Spleen (tissue), 11 donors: ENCODE measurements around the gene GJC2. TPM values are rescaled to one million over a fixed set of nuclear protein-coding genes. Genes with fewer than 3 reads are reported as not detected.
A peak's percentile ranks its signal among the peaks of the same experiment; 100 is the strongest.

Experiments used
- DNase-seq: peaks from one replicate; pipeline ENCODE4 v3.0.0-alpha.2; 2020
- H3K27ac ChIP-seq, 8 donors: fragments of 200-600 bp; sonication (generic) in 7 of 8; 1 replicate in 4 of 8; 2 replicates in 4 of 8; pipeline versions ENCODE4 v1.5.0 to v1.8.0; 2016 to 2021; ENCODE audit warnings: inconsistent platforms in 4 of 8, mild to moderate bottlenecking in 4 of 8, moderate library complexity in 1 of 8
- H3K27me3 ChIP-seq, 7 donors: fragments of 200-600 bp; sonication (generic) in 6 of 7; replicated peaks in 1 of 7; 1 replicate in 4 of 7; 2 replicates in 3 of 7; pipeline versions ENCODE4 v1.5.0 to v1.8.0; 2016 to 2021; ENCODE audit warnings: inconsistent platforms in 3 of 7, mild to moderate bottlenecking in 1 of 7
- H3K36me3 ChIP-seq, 6 donors: fragments of 200-600 bp; sonication (generic) in 5 of 6; 1 replicate in 4 of 6; 2 replicates in 2 of 6; pipeline versions ENCODE4 v1.5.0 to v1.8.0; 2016 to 2021; ENCODE audit warnings: inconsistent platforms in 2 of 6
- H3K4me1 ChIP-seq, 6 donors: fragments of 200-600 bp; sonication (generic) in 5 of 6; 1 replicate in 3 of 6; 2 replicates in 3 of 6; pipeline versions ENCODE4 v1.5.0 to v1.8.0; 2016 to 2021; ENCODE audit warnings: inconsistent platforms in 3 of 6
- H3K4me3 ChIP-seq, 8 donors: fragments of 200-600 bp; sonication (generic) in 7 of 8; 1 replicate in 4 of 8; 2 replicates in 4 of 8; pipeline versions ENCODE4 v1.5.0 to v1.8.0; 2016 to 2021; ENCODE audit warnings: inconsistent platforms in 4 of 8, mild to moderate bottlenecking in 4 of 8, moderate library complexity in 2 of 8
- H3K9me3 ChIP-seq, 8 donors: fragments of 200-600 bp; sonication (generic) in 7 of 8; 1 replicate in 4 of 8; 2 replicates in 4 of 8; pipeline versions ENCODE4 v1.5.0 to v1.8.0; 2016 to 2021; ENCODE audit warnings: inconsistent platforms in 4 of 8
- POLR2A ChIP-seq, 3 donors: fragments of 450-650 bp; IDR thresholded peaks; one replicate each; pipeline ENCODE4 v1.5.1; 2017; ENCODE audit warnings: antibody characterized with exemption in 3 of 3, mild to moderate bottlenecking in 1 of 3
- POLR2AphosphoS5 ChIP-seq, 3 donors: sonication (generic); formaldehyde crosslinking; IDR thresholded peaks; one replicate each; pipeline ENCODE4 v1.5.1; 2017; ENCODE audit warnings: antibody characterized with exemption in 3 of 3
- WGBS, 5 donors: extraction: QIAGEN DNeasy Blood & Tissue Kit in 3 of 5; methylation state at CpG; one replicate each; pipeline versions ENCODE4 v1.1.5 to v1.1.7; 2013 to 2018; 5-methylcytosine and 5-hydroxymethylcytosine counted together
- intact Hi-C: fragments of 100-400 bp; cut with DNase I; formaldehyde crosslinking; loops from one replicate; pipeline ENCODE4 v1.15.0; 2023; ENCODE audit warnings: low total_unique reads
- polyA plus RNA-seq, 3 donors: library from polyadenylated mRNA; stranded (reverse); fragments of 200-250 nt; gene quantifications; one replicate each; pipeline ENCODE4 v1.2.1, GENCODE V29; 2013
- total RNA-seq, 7 donors: library from RNA; depleted of rRNA in 3 of 7; stranded (reverse); fragments of >200 nt in 3 of 7; fragmentation: NEBNext Ultra II Directional in 4 of 7; extraction: Animal tissue kit (Norgen Biotek cat#: 25700) in 4 of 7; gene quantifications; one replicate each; pipeline versions ENCODE4 v1.1.0 to v1.2.1, GENCODE V29; 2016 to 2021
- TF ChIP-seq, protein P1 (sequence below), 11 experiments: fragments of 200-600 bp in 7 of 11; fragments of 450-650 bp in 4 of 11; sonication (generic) in 4 of 11; IDR thresholded peaks in 8 of 11; conservative IDR thresholded peaks in 3 of 11; 1 replicate in 7 of 11; 2 replicates in 4 of 11; pipeline versions ENCODE4 v1.4.0 to v1.8.0; 2016 to 2021; ENCODE audit warnings: antibody characterized with exemption in 11 of 11, inconsistent platforms in 4 of 11, mild to moderate bottlenecking in 1 of 11
- donor health status: healthy with polysubstance abuse.
- donor health status: DM: no; HTN: no; CAD: no; lungs with moderate emphysema.
- donor health status: DM: no; HTN: no; CAD: no.
- donor health status: Bipolar disorder and iron deficiency.
- donor health status: healthy.
- donor health status: DM: no; HTN: no; CAD: no.
- donor health status: DM: yes; HTN: yes; CAD: no.

Gene GJC2
- total and polyA plus RNA-seq, 10 donors: 0.35 to 3.5 (median 1.3) TPM

DNA sequence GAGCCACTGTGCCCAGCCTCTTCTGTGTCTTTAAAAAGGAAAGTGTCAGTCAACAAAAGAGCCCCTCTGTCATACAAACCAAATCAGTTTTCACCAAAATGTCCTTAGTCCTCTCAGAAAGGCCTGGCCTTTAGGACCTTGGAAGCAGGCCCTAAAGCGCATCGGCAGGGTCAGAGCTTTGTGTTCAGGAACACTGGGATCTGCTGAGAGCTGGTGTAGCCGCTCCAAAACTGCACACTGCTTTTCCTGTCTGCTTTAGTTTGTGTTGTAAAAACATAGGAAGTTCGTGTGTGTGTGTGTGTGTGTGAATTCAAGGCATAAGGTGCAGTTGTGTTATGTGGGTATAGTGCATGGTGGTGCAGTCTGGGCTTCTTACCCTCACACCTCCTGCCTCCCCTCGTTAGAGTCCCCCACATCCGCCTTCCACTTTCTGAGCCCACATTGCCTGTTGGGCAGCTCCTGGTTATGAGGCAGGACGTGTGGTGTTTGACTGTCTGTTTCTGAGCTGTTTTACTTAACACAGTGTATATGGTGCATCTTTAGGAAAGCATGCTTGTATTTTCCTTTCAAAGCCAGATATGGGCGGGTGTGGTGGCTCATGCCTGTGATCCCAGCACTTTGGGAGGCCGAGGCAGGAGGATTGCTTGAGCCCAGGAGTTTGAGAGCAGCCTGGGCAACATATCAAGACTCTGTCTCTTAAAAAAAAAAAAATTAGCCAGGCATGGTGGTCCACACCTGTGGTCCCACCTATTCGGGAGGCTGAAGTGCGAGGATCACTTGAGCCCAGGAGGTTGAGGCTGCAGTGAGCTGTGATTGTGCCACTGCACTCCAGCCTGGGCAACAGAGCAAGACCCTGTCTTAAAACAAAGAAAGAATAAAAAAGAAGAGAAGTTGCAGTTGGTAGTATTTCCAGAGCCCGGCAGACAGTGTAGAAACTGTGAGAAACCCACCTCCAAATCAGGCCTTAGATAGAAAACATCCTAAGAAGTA is 28.3 kb downstream of the GJC2 start:
- Histone ChIP-seq H3K27me3 (no peaks in the 10 kb centered on the region), H3K27ac (peak overlapping the region in 2 of 8 donors; percentile 43 to 56), H3K4me3 (no peak overlapping the region), H3K9me3 (peaks cover 0 to 4% (median 0%) of the 10 kb centered on the region in 8 donors), H3K4me1 (peaks cover 0 to 41% (median 7%) of the 10 kb centered on the region in 6 donors), H3K36me3 (peaks cover 5 to 26% (median 8%) of the 10 kb centered on the region in 6 donors)
- intact Hi-C loops: no loop called here
- DNase-seq: peak; percentile 51
- TF ChIP-seq POLR2A (IDR thresholded peaks at IDR 0.05) (no peak), POLR2AphosphoS5 (IDR thresholded peaks at IDR 0.05) (no peak)
- TF ChIP-seq, protein P1, sequence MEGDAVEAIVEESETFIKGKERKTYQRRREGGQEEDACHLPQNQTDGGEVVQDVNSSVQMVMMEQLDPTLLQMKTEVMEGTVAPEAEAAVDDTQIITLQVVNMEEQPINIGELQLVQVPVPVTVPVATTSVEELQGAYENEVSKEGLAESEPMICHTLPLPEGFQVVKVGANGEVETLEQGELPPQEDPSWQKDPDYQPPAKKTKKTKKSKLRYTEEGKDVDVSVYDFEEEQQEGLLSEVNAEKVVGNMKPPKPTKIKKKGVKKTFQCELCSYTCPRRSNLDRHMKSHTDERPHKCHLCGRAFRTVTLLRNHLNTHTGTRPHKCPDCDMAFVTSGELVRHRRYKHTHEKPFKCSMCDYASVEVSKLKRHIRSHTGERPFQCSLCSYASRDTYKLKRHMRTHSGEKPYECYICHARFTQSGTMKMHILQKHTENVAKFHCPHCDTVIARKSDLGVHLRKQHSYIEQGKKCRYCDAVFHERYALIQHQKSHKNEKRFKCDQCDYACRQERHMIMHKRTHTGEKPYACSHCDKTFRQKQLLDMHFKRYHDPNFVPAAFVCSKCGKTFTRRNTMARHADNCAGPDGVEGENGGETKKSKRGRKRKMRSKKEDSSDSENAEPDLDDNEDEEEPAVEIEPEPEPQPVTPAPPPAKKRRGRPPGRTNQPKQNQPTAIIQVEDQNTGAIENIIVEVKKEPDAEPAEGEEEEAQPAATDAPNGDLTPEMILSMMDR (IDR thresholded peaks at IDR 0.05 in 8 of 11, conservative IDR thresholded peaks at IDR 0.05 in 3 of 11): no peak
- WGBS, 5 donors: 74 to 81% (median 77%) methylated on average over 12 of the region's 12 CpGs

DNA sequence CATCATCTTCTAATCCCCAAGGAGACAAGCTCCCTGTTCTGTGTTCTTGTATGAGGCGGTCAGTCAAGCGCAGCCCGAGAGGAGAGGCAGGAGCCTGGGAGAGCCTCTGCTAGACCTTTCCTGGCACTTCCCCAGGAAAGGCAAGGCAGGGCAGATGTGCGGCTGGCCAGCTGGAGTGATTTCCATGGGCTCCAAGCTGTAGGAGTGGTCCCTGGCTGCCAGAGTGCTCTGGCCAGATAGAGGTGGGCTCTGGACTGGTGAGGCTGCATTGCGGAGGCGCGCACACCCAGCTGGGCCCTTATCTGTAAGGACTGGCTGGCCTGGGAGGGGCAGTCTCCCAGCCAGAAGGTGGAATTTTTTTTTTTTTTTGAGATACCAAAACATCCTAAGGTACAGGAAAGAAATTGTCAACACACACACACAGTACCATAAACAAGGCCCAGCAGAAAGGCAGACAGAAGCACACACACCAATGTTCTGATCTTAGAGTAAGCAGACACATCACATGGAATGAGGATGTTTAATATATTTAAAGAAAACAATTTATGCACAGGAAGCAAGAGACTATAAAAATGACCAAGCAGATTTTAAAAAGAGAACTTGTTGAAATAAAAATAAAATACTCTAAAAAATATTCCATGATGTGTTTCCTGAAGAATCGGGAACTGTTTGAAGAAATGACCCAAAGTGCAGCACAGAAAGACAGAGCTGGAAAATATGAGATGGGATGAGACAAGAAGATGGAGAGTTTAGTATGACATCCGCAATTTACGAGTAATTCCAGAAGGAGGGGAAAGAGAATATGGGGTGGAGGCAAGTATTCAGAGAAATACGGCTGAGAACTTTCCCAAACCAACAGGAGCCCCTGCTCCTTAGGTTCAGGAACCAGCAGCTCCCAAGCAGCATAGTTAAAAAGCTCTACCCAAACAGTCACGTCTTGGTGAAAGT is 29.3 kb downstream of the GJC2 start:
- Histone ChIP-seq H3K4me1 (peaks cover 0 to 41% (median 7%) of the 10 kb centered on the region in 6 donors), H3K27me3 (no peaks in the 10 kb centered on the region), H3K27ac (peak overlapping the region in 1 of 8 donors; percentile 56), H3K9me3 (peaks cover 0 to 4% (median 0%) of the 10 kb centered on the region in 8 donors), H3K4me3 (no peak overlapping the region), H3K36me3 (peaks cover 5 to 26% (median 8%) of the 10 kb centered on the region in 6 donors)
- intact Hi-C loops: no loop called here
- 59 to 73% (median 68%) methylated on average over 12 of the region's 12 CpGs for WGBS, 5 donors
- TF ChIP-seq POLR2AphosphoS5 (IDR thresholded peaks at IDR 0.05) (no peak), POLR2A (IDR thresholded peaks at IDR 0.05) (no peak)
- TF ChIP-seq, protein P1 (IDR thresholded peaks at IDR 0.05 in 8 of 11, conservative IDR thresholded peaks at IDR 0.05 in 3 of 11): no peak
- DNase-seq: peak; percentile 59

DNA sequence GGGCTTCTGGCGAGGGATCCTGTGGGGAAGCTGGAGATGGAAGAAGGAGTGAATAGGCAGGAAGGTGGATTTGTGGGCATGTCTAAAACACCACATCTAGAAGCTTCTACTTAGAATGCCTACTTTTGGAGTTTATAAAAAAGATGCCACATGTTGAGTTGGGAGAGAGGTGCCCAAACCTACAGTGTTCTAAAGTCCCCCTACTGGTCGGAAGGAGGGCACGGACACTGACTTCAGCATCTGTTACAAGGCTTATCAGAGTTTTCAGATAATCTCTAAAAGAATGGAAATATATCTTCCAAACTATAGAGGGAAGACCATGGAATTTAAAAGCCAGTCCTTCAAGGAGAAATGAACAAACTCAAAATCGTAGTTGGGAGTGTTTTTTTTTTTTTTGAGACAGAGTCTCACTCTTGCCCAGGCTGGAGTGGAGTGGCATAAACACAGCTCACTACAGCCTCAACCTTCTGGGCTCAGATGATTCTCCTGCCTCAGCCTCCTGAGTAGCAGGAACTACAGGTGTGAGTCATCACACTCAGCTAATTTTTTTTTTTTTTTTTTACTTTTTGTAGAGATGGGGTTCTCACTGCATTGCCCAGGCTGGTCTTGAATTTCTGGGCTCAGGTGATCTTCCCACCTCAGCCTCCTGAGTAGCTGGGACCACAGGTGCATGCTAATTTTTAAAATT is 30.7 kb downstream of the GJC2 start:
- intact Hi-C loops: no loop called here
- peaks cover 0 to 15% (median under 1%) of the 10 kb centered on the region in 6 donors for H3K36me3 ChIP-seq
- no peaks in the 10 kb centered on the region for H3K9me3 ChIP-seq
- peak; percentile 12 for DNase-seq
- H3K27ac ChIP-seq: no peak overlapping the region
- 80 to 88% (median 86%) methylated on average over 4 of the region's 4 CpGs for WGBS, 5 donors
- H3K4me3 ChIP-seq: no peak overlapping the region
- TF ChIP-seq POLR2A (IDR thresholded peaks at IDR 0.05): no peak
- no peak for TF ChIP-seq POLR2AphosphoS5 (IDR thresholded peaks at IDR 0.05)
- TF ChIP-seq, protein P1 (IDR thresholded peaks at IDR 0.05 in 8 of 11, conservative IDR thresholded peaks at IDR 0.05 in 3 of 11): peak in 3 of 11 experiments; percentile 14 to 16 (median 14)
- H3K4me1 ChIP-seq: peaks cover 0 to 30% (median 7%) of the 10 kb centered on the region in 6 donors
- H3K27me3 ChIP-seq: no peaks in the 10 kb centered on the region
